HG03159 (cell line): ENCODE results near the gene PPM1E.
"Not testable (repeated sequence)": the region's sequence is repeated elsewhere in the genome, so short reads cannot be mapped to it uniquely, and the experiment has no call there.

ENCODE experiments used
- ATAC-seq: cut with Tn5 transposase; IDR thresholded peaks from one replicate; pipeline ENCODE4 v1.9.1; 2021; ENCODE audit warnings: mild to moderate bottlenecking, moderate library complexity; ENCODE audit not compliant: unreplicated experiment

Gene PPM1E

GRCh38 chr17:58944166-58944565 lies 188.5 kb downstream of the PPM1E start:
- no peak for ATAC-seq

DNA sequence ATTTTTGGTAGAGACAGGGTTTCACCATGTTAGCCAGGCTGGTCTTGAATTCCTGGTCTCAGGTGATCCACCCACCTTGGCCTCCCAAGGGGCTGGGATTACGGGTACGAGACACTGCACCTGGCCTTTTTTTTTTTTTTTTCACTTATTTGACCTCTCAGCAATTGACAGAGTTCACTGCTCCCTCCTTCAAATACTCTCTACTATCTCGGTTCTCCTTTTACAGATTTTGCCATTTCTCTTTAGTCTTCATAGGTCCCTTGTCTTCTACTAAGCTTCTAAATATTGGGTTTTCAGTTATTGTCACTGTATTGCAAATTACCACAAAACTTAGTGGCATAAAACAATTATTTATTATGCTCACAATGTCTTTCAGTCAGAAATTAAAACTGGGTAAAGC lies 191.8 kb downstream of the PPM1E start:
- no peak for ATAC-seq

GRCh38 chr17:58947824-58948223 lies 192.2 kb downstream of the PPM1E start:
- no peak for ATAC-seq

GRCh38 chr17:58954358-58954757 lies 198.7 kb downstream of the PPM1E start:
- not testable (repeated sequence) for ATAC-seq

- ATAC-seq: no peak
Observed at GRCh38 chr17:58956997-58957724, 201.5 kb downstream of the PPM1E start.

- not testable (repeated sequence) for ATAC-seq
Observed at GRCh38 chr17:58957725-58958073, 202.0 kb downstream of the PPM1E start.

GRCh38 chr17:58960068-58960467 lies 204.4 kb downstream of the PPM1E start:
- no peak for ATAC-seq

- ATAC-seq: no peak
Observed at GRCh38 chr17:58965221-58965620, 209.6 kb downstream of the PPM1E start.

- ATAC-seq: no peak
Observed at GRCh38 chr17:58966208-58966607, 210.6 kb downstream of the PPM1E start.

DNA sequence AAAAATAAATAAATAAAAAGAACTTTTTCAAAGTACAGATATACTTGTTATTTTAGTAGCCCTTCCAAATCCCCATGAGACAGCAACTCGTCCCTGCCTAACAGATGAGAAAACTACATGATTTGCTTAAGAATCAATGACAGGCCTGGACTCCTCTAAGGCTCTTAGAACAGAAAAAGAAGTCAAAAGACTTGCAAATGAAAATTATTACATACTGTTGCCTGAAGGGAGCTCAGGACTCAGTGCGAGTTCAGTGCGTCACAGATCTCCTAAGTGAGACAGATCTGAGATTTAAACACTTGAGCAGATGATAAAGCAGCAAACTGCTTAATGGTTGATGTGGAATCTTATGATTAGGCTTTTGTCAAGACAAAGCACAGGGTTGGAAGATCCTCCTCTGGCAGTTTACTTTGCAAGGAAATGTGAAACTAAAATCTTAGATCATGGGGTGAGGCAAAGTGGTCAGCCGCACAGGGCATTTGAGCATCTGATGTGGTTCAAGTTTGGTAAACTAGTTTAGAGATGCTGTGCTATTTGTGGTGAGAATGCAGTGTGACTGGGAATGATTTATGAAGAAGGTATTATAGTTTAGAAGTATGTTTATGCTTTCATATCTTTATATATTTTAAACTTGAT lies 212.9 kb downstream of the PPM1E start:
- ATAC-seq: no peak

DNA sequence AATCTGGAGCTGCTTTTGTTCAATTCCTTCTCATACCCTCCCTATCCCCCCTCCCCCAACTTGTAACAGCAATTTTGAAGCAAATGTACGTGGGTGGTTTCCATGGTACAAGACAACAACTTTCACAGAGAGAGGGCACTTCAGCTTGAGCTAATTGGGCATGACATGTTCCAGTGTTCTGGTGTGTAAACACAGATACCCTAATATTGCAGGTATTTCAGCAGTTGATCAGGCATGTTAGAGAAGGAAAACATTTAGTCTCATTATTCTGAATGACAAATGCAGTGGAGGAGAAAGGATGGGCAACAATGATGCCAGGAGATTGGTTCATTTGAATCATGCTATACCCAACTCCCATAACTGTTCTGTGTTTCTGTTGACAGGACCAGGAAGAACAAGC lies 213.5 kb downstream of the PPM1E start:
- no peak for ATAC-seq

DNA sequence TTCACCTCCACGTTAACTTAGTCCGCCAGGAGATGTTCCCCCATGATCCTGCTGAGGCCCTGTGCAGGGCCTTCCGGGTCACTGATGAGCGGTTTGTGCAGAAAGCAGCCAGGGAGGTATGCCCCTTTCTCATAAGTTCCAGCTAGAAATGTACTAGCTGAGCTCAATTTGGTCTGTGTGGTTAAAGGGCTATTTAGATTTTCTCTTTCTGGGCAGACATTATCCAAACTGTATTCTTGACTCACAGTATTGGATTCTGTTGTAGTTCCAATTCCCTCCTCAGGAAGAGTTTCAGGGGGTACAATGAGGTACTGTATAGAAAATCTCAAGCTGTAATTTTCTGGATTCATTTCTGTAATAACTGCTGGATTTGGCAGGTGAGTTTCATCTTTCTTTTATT lies 214.0 kb downstream of the PPM1E start:
- ATAC-seq: no peak

DNA sequence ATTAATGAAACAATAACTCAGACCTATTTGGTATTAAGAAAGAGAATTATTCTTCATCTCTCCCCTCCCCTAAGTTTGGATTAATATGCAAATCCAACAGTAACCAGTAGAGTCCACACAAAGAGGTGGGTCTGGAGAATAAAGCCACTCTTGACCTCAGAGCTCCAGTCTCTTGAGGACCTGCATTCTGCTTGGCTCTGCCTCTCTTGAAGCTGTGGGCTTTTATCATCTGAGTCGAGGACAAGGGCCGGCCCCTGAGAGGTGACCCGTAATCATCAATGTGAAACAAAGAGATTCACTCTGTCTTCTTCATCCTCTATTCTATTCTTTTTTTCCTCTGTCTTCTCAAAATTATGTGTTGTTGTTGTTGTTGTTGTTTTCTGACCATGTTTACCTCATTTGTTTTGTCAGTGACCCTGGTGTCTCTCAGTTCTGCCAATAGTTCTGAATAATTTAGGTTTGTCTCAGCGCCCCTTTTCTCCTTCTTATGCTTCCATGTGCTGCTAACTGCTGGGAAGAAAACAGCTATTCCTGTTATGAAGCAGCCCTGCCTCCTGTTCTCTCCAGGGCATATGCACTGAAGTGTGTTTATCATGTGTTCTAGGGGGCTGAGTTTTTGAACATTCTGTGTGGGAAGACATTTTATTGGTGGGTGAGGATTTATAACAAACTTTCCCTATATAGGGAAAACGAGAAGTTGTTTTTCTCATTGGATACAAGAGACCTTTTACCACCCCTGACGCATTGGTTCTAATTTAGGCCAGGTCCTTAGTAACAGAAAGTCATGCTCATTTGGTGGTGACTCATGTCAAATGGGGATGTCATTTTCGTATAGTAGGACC lies 215.2 kb downstream of the PPM1E start:
- ATAC-seq: no peak

GRCh38 chr17:58974354-58974753 lies 218.7 kb downstream of the PPM1E start:
- ATAC-seq: no peak

- ATAC-seq: no peak
Observed at GRCh38 chr17:58976541-58976940, 220.9 kb downstream of the PPM1E start.

DNA sequence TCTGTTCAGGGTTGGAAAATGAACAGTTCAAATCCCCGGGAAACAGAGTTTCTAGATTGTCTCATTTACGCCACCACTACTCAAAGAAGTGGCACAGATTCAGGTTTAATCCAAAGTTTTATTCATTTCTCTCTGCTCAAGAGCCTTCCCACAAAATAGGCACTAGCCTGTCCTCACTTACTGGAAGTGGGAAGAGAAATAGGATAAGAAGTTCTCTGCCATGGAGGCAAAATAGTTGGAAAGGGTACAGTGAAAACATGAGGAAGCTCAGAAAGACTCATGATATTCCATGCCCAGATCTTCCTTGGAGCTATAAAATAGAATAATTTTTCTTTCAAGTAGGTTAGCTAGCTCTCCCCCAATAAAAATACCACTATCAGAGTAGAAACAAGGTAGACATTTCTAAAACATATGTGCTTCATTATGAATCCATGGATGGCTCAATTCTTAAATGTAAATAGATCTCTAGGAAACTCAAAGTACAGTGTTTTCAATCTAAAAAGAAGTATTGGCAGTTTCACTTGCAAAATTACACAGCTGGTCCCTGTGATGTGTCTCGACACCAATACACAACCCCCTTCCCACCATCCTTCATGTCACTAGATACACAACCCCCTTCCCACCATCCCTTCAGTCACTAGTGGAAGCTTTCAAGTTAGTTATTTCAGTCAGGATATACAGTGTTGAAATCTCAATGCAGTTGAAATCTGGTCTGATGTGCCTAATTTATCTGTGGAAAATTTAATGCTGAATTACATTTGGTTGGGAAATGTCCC lies 225.2 kb downstream of the PPM1E start:
- no peak for ATAC-seq

DNA sequence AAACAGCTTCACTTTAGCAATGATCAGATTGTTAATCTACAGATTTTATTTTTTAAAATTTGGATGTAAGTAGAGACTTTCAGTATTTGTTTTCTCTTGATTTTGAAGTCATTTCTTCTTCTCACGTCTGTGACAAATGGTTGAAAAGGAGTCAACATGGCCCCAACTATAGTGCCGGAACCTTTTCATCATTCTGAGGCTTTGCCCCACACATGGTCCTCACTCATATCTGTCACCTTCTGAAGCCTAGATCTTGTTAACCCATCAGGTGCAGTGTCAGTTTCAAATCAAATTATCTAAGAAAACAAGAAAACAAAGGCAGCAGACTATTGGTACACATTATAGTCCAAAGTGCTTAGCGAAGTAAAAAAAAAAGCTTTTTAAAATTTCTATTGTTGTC lies 227.0 kb downstream of the PPM1E start:
- no peak for ATAC-seq

DNA sequence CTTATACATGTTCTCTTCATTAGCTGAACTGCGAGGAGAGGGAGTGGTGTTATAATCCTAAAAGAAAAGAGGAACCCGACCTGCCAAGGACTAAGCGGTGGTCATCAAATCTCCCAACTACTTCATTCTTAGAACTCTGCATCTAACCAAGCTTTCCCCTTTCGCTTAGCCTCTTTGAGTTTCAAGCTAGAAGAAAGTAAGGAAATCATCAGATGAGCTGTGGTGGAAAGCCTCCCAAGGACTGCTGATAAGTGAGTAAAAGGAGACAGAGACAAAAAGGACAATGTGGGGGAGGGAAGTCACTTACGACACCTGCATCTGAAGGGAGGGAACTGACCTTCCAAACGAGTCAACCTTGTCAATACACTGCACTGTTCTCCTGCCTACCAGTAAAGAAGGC lies 229.7 kb downstream of the PPM1E start:
- ATAC-seq: no peak

- no peak for ATAC-seq
Observed at GRCh38 chr17:58985971-58986370, 230.3 kb downstream of the PPM1E start.

DNA sequence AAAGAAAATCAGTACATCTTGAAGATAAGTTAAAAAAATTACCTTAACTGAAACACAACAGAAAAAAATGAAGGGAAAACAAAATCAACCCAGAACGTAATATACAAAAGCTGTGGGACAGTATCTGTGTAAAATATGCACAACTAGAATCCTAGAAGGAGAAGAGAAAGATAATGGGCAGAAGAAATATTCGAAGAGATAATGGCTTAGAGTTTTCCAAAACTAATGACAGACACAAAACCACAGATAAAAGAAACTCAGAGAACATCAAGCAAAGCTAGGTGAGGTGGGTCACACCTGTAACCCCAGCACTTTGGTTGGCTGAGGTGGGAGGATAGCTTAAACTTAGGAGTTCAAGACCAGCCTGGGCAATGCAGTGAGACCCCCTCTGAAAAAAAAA lies 234.0 kb downstream of the PPM1E start:
- ATAC-seq: no peak

GRCh38 chr17:58991718-58992331 lies 236.2 kb downstream of the PPM1E start:
- ATAC-seq: peak; percentile 56
